ENCODE measurements around the gene DCDC1. TPM values are rescaled to one million over a fixed set of nuclear protein-coding genes. Genes with fewer than 3 reads are reported as not detected.

DCDC1 gene
- total and polyA plus RNA-seq, 4 donors = 3.1 to 9.8 (median 5.8) TPM

- Histone ChIP-seq H3K9me3 (ENCODE audit: control insufficient read depth, insufficient read depth, low read length) (no peaks in the 10 kb centered on the region), H3K27me3 (ENCODE audit: control insufficient read depth, insufficient read depth, low read length) (no peaks in the 10 kb centered on the region), H3K4me3 (ENCODE audit: low read depth, low read length) (no peak overlapping the region), H3K27ac (ENCODE audit: low read depth, low read length) (no peak overlapping the region), H3K36me3 (ENCODE audit: control insufficient read depth, insufficient read depth, low read length) (no peaks in the 10 kb centered on the region), H3K4me1 (ENCODE audit: control insufficient read depth, insufficient read depth, low read length) (no peaks in the 10 kb centered on the region)
- WGBS (ENCODE audit: insufficient coverage) = 43% methylated on average over 1 of the region's 8 CpGs
- peak in 2 of 6 donors; percentile 81 to 88 for DNase-seq (ENCODE audit: low read depth in 4 of 6, low spot score in 6 of 6)
These were observed 490.1 kb downstream of the DCDC1 start for GRCh38 chr11:30879322-30880005.

GRCh38 chr11:30878400-30878799 is 491.1 kb downstream of the DCDC1 start:
- Histone ChIP-seq H3K27me3 (ENCODE audit: control insufficient read depth, insufficient read depth, low read length) (no peaks in the 10 kb centered on the region), H3K9me3 (ENCODE audit: control insufficient read depth, insufficient read depth, low read length) (no peaks in the 10 kb centered on the region), H3K4me1 (ENCODE audit: control insufficient read depth, insufficient read depth, low read length) (no peaks in the 10 kb centered on the region), H3K4me3 (ENCODE audit: low read depth, low read length) (no peak overlapping the region), H3K27ac (ENCODE audit: low read depth, low read length) (no peak overlapping the region), H3K36me3 (ENCODE audit: control insufficient read depth, insufficient read depth, low read length) (no peaks in the 10 kb centered on the region)
- 89% methylated on average over 2 of the region's 3 CpGs for whole genome bisulfite sequencing (ENCODE audit: insufficient coverage)
- DNase-seq (ENCODE audit: low read depth in 4 of 6, low spot score in 6 of 6) = no peak

- no CpG with 5 or more reads among the region's 2 CpGs for WGBS (ENCODE audit: insufficient coverage)
- peak in 2 of 6 donors; percentile 58 to 68 for DNase-seq (ENCODE audit: low read depth in 4 of 6, low spot score in 6 of 6)
- no peak overlapping the region for H3K27ac ChIP-seq (ENCODE audit: low read depth, low read length)
- H3K9me3 ChIP-seq (ENCODE audit: control insufficient read depth, insufficient read depth, low read length) = no peaks in the 10 kb centered on the region
- no peaks in the 10 kb centered on the region for H3K36me3 ChIP-seq (ENCODE audit: control insufficient read depth, insufficient read depth, low read length)
- no peak overlapping the region for H3K4me3 ChIP-seq (ENCODE audit: low read depth, low read length)
- no peaks in the 10 kb centered on the region for H3K27me3 ChIP-seq (ENCODE audit: control insufficient read depth, insufficient read depth, low read length)
- H3K4me1 ChIP-seq (ENCODE audit: control insufficient read depth, insufficient read depth, low read length) = no peaks in the 10 kb centered on the region
These were observed 492.7 kb downstream of the DCDC1 start for GRCh38 chr11:30876663-30877396.

- Histone ChIP-seq H3K4me3 (ENCODE audit: low read depth, low read length) (no peak overlapping the region), H3K36me3 (ENCODE audit: control insufficient read depth, insufficient read depth, low read length) (no peaks in the 10 kb centered on the region), H3K27ac (ENCODE audit: low read depth, low read length) (no peak overlapping the region), H3K27me3 (ENCODE audit: control insufficient read depth, insufficient read depth, low read length) (no peaks in the 10 kb centered on the region), H3K4me1 (ENCODE audit: control insufficient read depth, insufficient read depth, low read length) (no peaks in the 10 kb centered on the region), H3K9me3 (ENCODE audit: control insufficient read depth, insufficient read depth, low read length) (no peaks in the 10 kb centered on the region)
- no peak for DNase-seq (ENCODE audit: low read depth in 4 of 6, low spot score in 6 of 6)
- no CpG with 5 or more reads among the region's 2 CpGs for WGBS (ENCODE audit: insufficient coverage)
These were observed 493.3 kb downstream of the DCDC1 start for GRCh38 chr11:30876228-30876627.

GRCh38 chr11:30875806-30876205 is 493.7 kb downstream of the DCDC1 start:
- no peaks in the 10 kb centered on the region for H3K27me3 ChIP-seq (ENCODE audit: control insufficient read depth, insufficient read depth, low read length)
- H3K4me1 ChIP-seq (ENCODE audit: control insufficient read depth, insufficient read depth, low read length) = no peaks in the 10 kb centered on the region
- H3K4me3 ChIP-seq (ENCODE audit: low read depth, low read length) = no peak overlapping the region
- DNase-seq (ENCODE audit: low read depth in 4 of 6, low spot score in 6 of 6) = no peak
- no peak overlapping the region for H3K27ac ChIP-seq (ENCODE audit: low read depth, low read length)
- H3K36me3 ChIP-seq (ENCODE audit: control insufficient read depth, insufficient read depth, low read length) = no peaks in the 10 kb centered on the region
- H3K9me3 ChIP-seq (ENCODE audit: control insufficient read depth, insufficient read depth, low read length) = no peaks in the 10 kb centered on the region
- no CpG with 5 or more reads among the region's 2 CpGs for WGBS (ENCODE audit: insufficient coverage)

GRCh38 chr11:30873924-30874610 is 495.5 kb downstream of the DCDC1 start:
- Histone ChIP-seq H3K4me3 (ENCODE audit: low read depth, low read length) (no peak overlapping the region), H3K27me3 (ENCODE audit: control insufficient read depth, insufficient read depth, low read length) (no peaks in the 10 kb centered on the region), H3K9me3 (ENCODE audit: control insufficient read depth, insufficient read depth, low read length) (no peaks in the 10 kb centered on the region), H3K4me1 (ENCODE audit: control insufficient read depth, insufficient read depth, low read length) (no peaks in the 10 kb centered on the region), H3K27ac (ENCODE audit: low read depth, low read length) (no peak overlapping the region), H3K36me3 (ENCODE audit: control insufficient read depth, insufficient read depth, low read length) (no peaks in the 10 kb centered on the region)
- WGBS (ENCODE audit: insufficient coverage) = 44% methylated on average over 3 of the region's 3 CpGs
- DNase-seq (ENCODE audit: low read depth in 4 of 6, low spot score in 6 of 6) = no peak

GRCh38 chr11:30868626-30869081 is 500.9 kb downstream of the DCDC1 start:
- H3K9me3 ChIP-seq (ENCODE audit: control insufficient read depth, insufficient read depth, low read length) = no peaks in the 10 kb centered on the region
- no peaks in the 10 kb centered on the region for H3K4me1 ChIP-seq (ENCODE audit: control insufficient read depth, insufficient read depth, low read length)
- H3K4me3 ChIP-seq (ENCODE audit: low read depth, low read length) = no peak overlapping the region
- no CpG with 5 or more reads among the region's 2 CpGs for WGBS (ENCODE audit: insufficient coverage)
- no peak overlapping the region for H3K27ac ChIP-seq (ENCODE audit: low read depth, low read length)
- H3K27me3 ChIP-seq (ENCODE audit: control insufficient read depth, insufficient read depth, low read length) = no peaks in the 10 kb centered on the region
- no peaks in the 10 kb centered on the region for H3K36me3 ChIP-seq (ENCODE audit: control insufficient read depth, insufficient read depth, low read length)
- peak in 1 of 6 donors; percentile 60 for DNase-seq (ENCODE audit: low read depth in 4 of 6, low spot score in 6 of 6)

GRCh38 chr11:30863209-30863608 is 506.3 kb downstream of the DCDC1 start:
- no CpG with 5 or more reads among the region's 2 CpGs for WGBS (ENCODE audit: insufficient coverage)
- H3K4me1 ChIP-seq (ENCODE audit: control insufficient read depth, insufficient read depth, low read length) = no peaks in the 10 kb centered on the region
- DNase-seq (ENCODE audit: low read depth in 4 of 6, low spot score in 6 of 6) = no peak

GRCh38 chr11:30861531-30861930 is 508.0 kb downstream of the DCDC1 start:
- no peak overlapping the region for H3K27ac ChIP-seq (ENCODE audit: low read depth, low read length)
- 82% methylated on average over 4 of the region's 7 CpGs for WGBS (ENCODE audit: insufficient coverage)
- no peak overlapping the region for H3K4me3 ChIP-seq (ENCODE audit: low read depth, low read length)
- no peaks in the 10 kb centered on the region for H3K27me3 ChIP-seq (ENCODE audit: control insufficient read depth, insufficient read depth, low read length)
- no peaks in the 10 kb centered on the region for H3K36me3 ChIP-seq (ENCODE audit: control insufficient read depth, insufficient read depth, low read length)
- DNase-seq (ENCODE audit: low read depth in 4 of 6, low spot score in 6 of 6) = peak in 1 of 6 donors; percentile 27
- H3K4me1 ChIP-seq (ENCODE audit: control insufficient read depth, insufficient read depth, low read length) = no peaks in the 10 kb centered on the region
- H3K9me3 ChIP-seq (ENCODE audit: control insufficient read depth, insufficient read depth, low read length) = no peaks in the 10 kb centered on the region

More at GRCh38 chr11:30863209-30863608, 506.3 kb downstream of the DCDC1 start:
- H3K36me3 ChIP-seq (ENCODE audit: control insufficient read depth, insufficient read depth, low read length) = no peaks in the 10 kb centered on the region
- H3K27me3 ChIP-seq (ENCODE audit: control insufficient read depth, insufficient read depth, low read length) = no peaks in the 10 kb centered on the region
- no peak overlapping the region for H3K4me3 ChIP-seq (ENCODE audit: low read depth, low read length)
- H3K9me3 ChIP-seq (ENCODE audit: control insufficient read depth, insufficient read depth, low read length) = no peaks in the 10 kb centered on the region
- H3K27ac ChIP-seq (ENCODE audit: low read depth, low read length) = no peak overlapping the region
